HepG2 (cell line): ENCODE results near the gene CATSPERE. TPM values are rescaled to one million over a fixed set of nuclear protein-coding genes. Genes with fewer than 3 reads are reported as not detected.

Source experiments
- GABPA ChIP-seq, 2 experiments: IDR thresholded peaks; 2 replicates each; pipeline ENCODE4 v1.6.1; 2011 to 2016; ENCODE audit warnings: low read depth in 2 of 2, low read length in 1 of 2, missing biosample characterization in 1 of 2, missing genetic modification characterization in 1 of 2
- HIVEP1 ChIP-seq: sonication (generic); formaldehyde crosslinking; IDR thresholded peaks from 2 replicates; pipeline ENCODE4 v1.4.0; 2020; ENCODE audit warnings: mild to moderate bottlenecking, missing genetic modification reagents
- LCORL ChIP-seq, 2 experiments: fragments of 450-650 bp in 1 of 2; sonication (generic) in 1 of 2; formaldehyde crosslinking in 1 of 2; IDR thresholded peaks; 2 replicates each; pipeline versions ENCODE4 v1.5.0 to v1.6.1; 2017 to 2020; ENCODE audit warnings: antibody characterized with exemption in 1 of 2, missing genetic modification reagents in 1 of 2
- MBD4 ChIP-seq: IDR thresholded peaks from 2 replicates; pipeline ENCODE4 v1.6.1; 2012; ENCODE audit warnings: low read length, inconsistent platforms, borderline replicate concordance
- NFE2L2 ChIP-seq: fragments of 150-350 bp; IDR thresholded peaks from 2 replicates; pipeline ENCODE4 v1.6.1; 2014; ENCODE audit warnings: low read length
- NR3C1 ChIP-seq: sonication (generic); formaldehyde crosslinking; IDR thresholded peaks from 2 replicates; pipeline ENCODE4 v1.4.0; 2020; ENCODE audit warnings: missing genetic modification reagents
- PLSCR1 ChIP-seq: sonication (generic); formaldehyde crosslinking; IDR thresholded peaks from 2 replicates; pipeline ENCODE4 v1.5.0; 2020; ENCODE audit warnings: missing genetic modification reagents, mild to moderate bottlenecking, borderline replicate concordance
- POGZ ChIP-seq: sonication (generic); formaldehyde crosslinking; IDR thresholded peaks from 2 replicates; pipeline ENCODE4 v1.4.0; 2020; ENCODE audit warnings: mild to moderate bottlenecking, missing genetic modification reagents
- RFX1 ChIP-seq: fragments of 450-650 bp; IDR thresholded peaks from 2 replicates; pipeline ENCODE4 v1.6.1; 2017
- RFXAP ChIP-seq: sonication (generic); formaldehyde crosslinking; IDR thresholded peaks from 2 replicates; pipeline ENCODE4 v1.4.0; 2020; ENCODE audit warnings: missing genetic modification reagents, borderline replicate concordance
- RNF219 ChIP-seq: sonication (generic); formaldehyde crosslinking; IDR thresholded peaks from 2 replicates; pipeline ENCODE4 v1.5.0; 2020; ENCODE audit warnings: mild to moderate bottlenecking, missing genetic modification reagents
- SMC3 ChIP-seq: IDR thresholded peaks from 2 replicates; pipeline ENCODE4 v1.6.1; 2011; ENCODE audit warnings: low read length, improper control_type of control experiment
- SNAI1 ChIP-seq: sonication (generic); formaldehyde crosslinking; IDR thresholded peaks from 2 replicates; pipeline ENCODE4 v1.5.0; 2020; ENCODE audit warnings: mild to moderate bottlenecking, missing genetic modification reagents, borderline replicate concordance
- SRF ChIP-seq: IDR thresholded peaks from 2 replicates; pipeline ENCODE4 v1.6.1; 2011; ENCODE audit warnings: mild to moderate bottlenecking, low read depth, low read length, moderate library complexity
- TEAD3 ChIP-seq: optimal IDR thresholded peaks from 2 replicates; pipeline ENCODE3; 2016; ENCODE audit warnings: borderline replicate concordance
- ZBTB1 ChIP-seq: sonication (generic); formaldehyde crosslinking; IDR thresholded peaks from 2 replicates; pipeline ENCODE4 v1.4.0; 2020; ENCODE audit warnings: missing genetic modification reagents, borderline replicate concordance
- ZNF138 ChIP-seq: sonication (generic); formaldehyde crosslinking; IDR thresholded peaks from 2 replicates; pipeline ENCODE4 v1.5.0; 2020; ENCODE audit warnings: mild to moderate bottlenecking, low read depth, missing genetic modification reagents
- ZNF160 ChIP-seq: sonication (generic); formaldehyde crosslinking; IDR thresholded peaks from 2 replicates; pipeline ENCODE4 v1.8.0; 2022; ENCODE audit warnings: mild to moderate bottlenecking, inconsistent platforms, missing genetic modification reagents
- ZNF326 ChIP-seq: sonication (generic); formaldehyde crosslinking; IDR thresholded peaks from 2 replicates; pipeline ENCODE4 v1.4.0; 2020; ENCODE audit warnings: missing genetic modification reagents, borderline replicate concordance
- ZNF432 ChIP-seq: sonication (generic); formaldehyde crosslinking; IDR thresholded peaks from 2 replicates; pipeline ENCODE4 v1.5.0; 2020; ENCODE audit warnings: missing genetic modification reagents, mild to moderate bottlenecking, borderline replicate concordance
- ZNF44 ChIP-seq: sonication (generic); formaldehyde crosslinking; IDR thresholded peaks from 2 replicates; pipeline ENCODE4 v1.5.1; 2020; ENCODE audit warnings: mild to moderate bottlenecking, missing genetic modification reagents
- polyA plus RNA-seq, 8 experiments: library from polyadenylated mRNA; depleted of rRNA in 3 of 8; stranded (reverse) in 7 of 8; unstranded in 1 of 8; fragments of >200 nt; fragmentation: Illumina TruSeq in 4 of 8; extraction: Trizol in 4 of 8; gene quantifications; 2 replicates each; pipeline versions ENCODE4 v1.2.1 to v1.2.3, GENCODE V29; 2011 to 2016; ENCODE audit warnings: low read depth in 4 of 8, missing spikeins in 1 of 8, mixed read lengths in 1 of 8; ENCODE audit not compliant: insufficient read depth in 1 of 8
- total RNA-seq, 5 experiments: library from RNA; depleted of rRNA; stranded (reverse); fragments of >200 nt; fragmentation: Illumina TruSeq; extraction: Trizol; gene quantifications; 2 replicates each; pipeline ENCODE4 v1.2.3, GENCODE V29; 2016; ENCODE audit warnings: low read depth in 1 of 5
- TF ChIP-seq, protein P1 (sequence below): sonication (generic); formaldehyde crosslinking; IDR thresholded peaks from 2 replicates; pipeline ENCODE4 v1.5.1; 2020; ENCODE audit warnings: missing genetic modification reagents, mild to moderate bottlenecking, borderline replicate concordance
- TF ChIP-seq, protein P2 (sequence below): IDR thresholded peaks from 2 replicates; pipeline ENCODE4 v1.6.1; 2016; ENCODE audit warnings: mild to moderate bottlenecking

CATSPERE gene
- total and polyA plus RNA-seq, 2 of the 13 experiments (the other 11 are each of a cell fraction or from before 2014, with no cell fraction given), result 0.34 to 0.51 TPM

DNA sequence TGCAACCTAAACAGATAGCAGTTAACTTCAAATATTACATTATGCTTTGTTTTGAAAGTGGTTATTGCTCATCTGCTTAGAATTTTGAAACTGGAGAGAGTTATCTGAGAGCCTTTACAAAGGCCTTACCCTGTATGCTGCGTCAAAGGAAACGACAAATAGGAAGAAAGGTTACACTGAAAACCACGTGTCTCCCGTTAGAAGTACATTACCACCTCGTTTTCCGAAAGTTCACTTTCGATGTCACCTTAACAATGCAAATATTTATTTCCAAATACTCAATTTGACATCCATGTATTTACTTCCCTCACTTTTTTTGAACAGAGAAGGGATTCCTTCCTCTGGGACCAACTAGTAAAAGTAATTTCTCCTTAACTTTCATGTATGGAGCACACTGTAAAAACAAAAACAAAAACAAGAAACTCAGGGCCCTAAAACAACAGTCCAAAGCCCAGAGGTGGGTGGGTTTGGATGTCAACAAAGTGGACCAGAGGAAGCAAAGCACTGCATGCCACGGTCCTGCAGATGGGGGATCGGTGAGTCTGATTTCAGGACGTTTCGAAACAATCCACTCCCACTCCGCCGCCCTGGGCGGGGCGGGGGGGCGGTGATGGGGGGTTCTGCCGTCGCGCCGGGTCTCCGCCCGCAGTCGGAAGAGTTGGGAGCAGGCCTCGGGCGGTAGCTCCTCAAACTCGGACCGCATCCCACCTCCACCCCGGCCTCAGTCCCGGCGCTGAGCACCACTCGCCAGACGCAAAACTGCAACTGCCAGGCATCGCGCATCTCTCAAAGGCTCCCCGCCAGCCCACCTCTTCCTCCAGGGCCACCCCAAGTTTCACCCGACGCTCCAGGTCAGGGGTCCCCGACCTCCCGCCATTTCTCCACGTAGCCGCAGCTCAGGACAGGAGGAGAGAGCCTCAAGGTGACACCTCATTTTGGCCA, 10.2 kb upstream of the CATSPERE start (continued):
- TF ChIP-seq RNF219 (CRISPR knock-in tag), result no peak
- TF ChIP-seq RFXAP (CRISPR knock-in tag), result no peak
- no peak for TF ChIP-seq ZNF326 (CRISPR knock-in tag)
- no peak for TF ChIP-seq TEAD3 (CRISPR knock-in tag)
- no peak for TF ChIP-seq SRF
- no peak for TF ChIP-seq ZNF44 (CRISPR knock-in tag)
- TF ChIP-seq SMC3, result no peak
- no peak for TF ChIP-seq LCORL (IDR thresholded peaks at IDR 0.05)
- TF ChIP-seq LCORL (CRISPR knock-in tag; IDR thresholded peaks at IDR 0.05), result 0 out of 2 replicates have a peak, but pooled peaks have one; percentile 24
- no peak for TF ChIP-seq ZNF160
- TF ChIP-seq ZNF432 (CRISPR knock-in tag), result no peak
- TF ChIP-seq HIVEP1 (CRISPR knock-in tag), result 0 out of 2 replicates have a peak, but pooled peaks have one; percentile 44
- TF ChIP-seq ZNF138 (CRISPR knock-in tag), result no peak
- TF ChIP-seq POGZ (CRISPR knock-in tag), result no peak
- no peak for TF ChIP-seq RFX1
- no peak for TF ChIP-seq NR3C1 (CRISPR knock-in tag)
- TF ChIP-seq, protein P1, sequence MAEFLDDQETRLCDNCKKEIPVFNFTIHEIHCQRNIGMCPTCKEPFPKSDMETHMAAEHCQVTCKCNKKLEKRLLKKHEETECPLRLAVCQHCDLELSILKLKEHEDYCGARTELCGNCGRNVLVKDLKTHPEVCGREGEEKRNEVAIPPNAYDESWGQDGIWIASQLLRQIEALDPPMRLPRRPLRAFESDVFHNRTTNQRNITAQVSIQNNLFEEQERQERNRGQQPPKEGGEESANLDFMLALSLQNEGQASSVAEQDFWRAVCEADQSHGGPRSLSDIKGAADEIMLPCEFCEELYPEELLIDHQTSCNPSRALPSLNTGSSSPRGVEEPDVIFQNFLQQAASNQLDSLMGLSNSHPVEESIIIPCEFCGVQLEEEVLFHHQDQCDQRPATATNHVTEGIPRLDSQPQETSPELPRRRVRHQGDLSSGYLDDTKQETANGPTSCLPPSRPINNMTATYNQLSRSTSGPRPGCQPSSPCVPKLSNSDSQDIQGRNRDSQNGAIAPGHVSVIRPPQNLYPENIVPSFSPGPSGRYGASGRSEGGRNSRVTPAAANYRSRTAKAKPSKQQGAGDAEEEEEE (CRISPR knock-in tag), result no peak
- TF ChIP-seq, protein P2, sequence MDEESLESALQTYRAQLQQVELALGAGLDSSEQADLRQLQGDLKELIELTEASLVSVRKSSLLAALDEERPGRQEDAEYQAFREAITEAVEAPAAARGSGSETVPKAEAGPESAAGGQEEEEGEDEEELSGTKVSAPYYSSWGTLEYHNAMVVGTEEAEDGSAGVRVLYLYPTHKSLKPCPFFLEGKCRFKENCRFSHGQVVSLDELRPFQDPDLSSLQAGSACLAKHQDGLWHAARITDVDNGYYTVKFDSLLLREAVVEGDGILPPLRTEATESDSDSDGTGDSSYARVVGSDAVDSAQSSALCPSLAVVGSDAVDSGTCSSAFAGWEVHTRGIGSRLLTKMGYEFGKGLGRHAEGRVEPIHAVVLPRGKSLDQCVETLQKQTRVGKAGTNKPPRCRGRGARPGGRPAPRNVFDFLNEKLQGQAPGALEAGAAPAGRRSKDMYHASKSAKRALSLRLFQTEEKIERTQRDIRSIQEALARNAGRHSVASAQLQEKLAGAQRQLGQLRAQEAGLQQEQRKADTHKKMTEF, result no peak; the same call in 1 of the 2 replicates
- TF ChIP-seq PLSCR1 (CRISPR knock-in tag), result no peak
- no peak for TF ChIP-seq ZBTB1
- TF ChIP-seq SNAI1 (CRISPR knock-in tag), result no peak
- no peak for TF ChIP-seq MBD4
- no peak for TF ChIP-seq GABPA (IDR thresholded peaks at IDR 0.05; ENCODE audit: low read depth, low read length)
- peak; percentile 42; the same call in 1 of the 2 replicates for TF ChIP-seq GABPA (CRISPR knock-in tag; IDR thresholded peaks at IDR 0.05; ENCODE audit: low read depth)
- no peak for TF ChIP-seq NFE2L2
